Measurements from ENCODE around the gene PFN1.

PFN1 gene

GRCh38 chr17:4898927-4899326 lies 49.4 kb downstream of the PFN1 start:
- Histone ChIP-seq H3K27me3 (ENCODE audit: insufficient read depth, low read length) (no peaks in the 10 kb centered on the region), H3K27ac (ENCODE audit: low read depth, low read length, poor library complexity, severe bottlenecking) (no peak overlapping the region), H3K9ac (ENCODE audit: low read length) (no peak overlapping the region), H3K9me2 (ENCODE audit: low read depth, low read length) (no peaks in the 10 kb centered on the region), H3K9me3 (ENCODE audit: low read length) (no peaks in the 10 kb centered on the region), H3K79me2 (ENCODE audit: insufficient read depth, low read length) (no peaks in the 10 kb centered on the region), H3K4me1 (ENCODE audit: insufficient read depth, low read length, severe bottlenecking) (peaks cover 35% of the 10 kb centered on the region), H3K36me3 (ENCODE audit: insufficient read depth, low read length) (peaks cover 27% of the 10 kb centered on the region), H3K4me3 (ENCODE audit: low read depth, low read length, poor library complexity, severe bottlenecking) (peak overlapping the region; percentile 46), H3K4me2 (ENCODE audit: low read length) (peak overlapping the region; percentile 76), H2AFZ (ENCODE audit: low read length) (no peak overlapping the region), H4K20me1 (ENCODE audit: insufficient read depth, low read length) (no peaks in the 10 kb centered on the region), H3F3A (ENCODE audit: insufficient read depth, low read length) (no peaks in the 10 kb centered on the region)
- TF ChIP-seq CTCF (IDR thresholded peaks at IDR 0.05; ENCODE audit: low read length) (no peak), EZH2 (IDR thresholded peaks at IDR 0.05; ENCODE audit: borderline replicate concordance, low read length) (no peak)

GRCh38 chr17:4898351-4898750 lies 50.0 kb downstream of the PFN1 start:
- Histone ChIP-seq H3K4me2 (ENCODE audit: low read length) (no peak overlapping the region), H3K27ac (ENCODE audit: low read depth, low read length, poor library complexity, severe bottlenecking) (no peak overlapping the region), H3K9me2 (ENCODE audit: low read depth, low read length) (no peaks in the 10 kb centered on the region), H3K9me3 (ENCODE audit: low read length) (no peaks in the 10 kb centered on the region), H3K4me1 (ENCODE audit: insufficient read depth, low read length, severe bottlenecking) (peaks cover 32% of the 10 kb centered on the region), H3F3A (ENCODE audit: insufficient read depth, low read length) (no peaks in the 10 kb centered on the region), H3K27me3 (ENCODE audit: insufficient read depth, low read length) (no peaks in the 10 kb centered on the region), H4K20me1 (ENCODE audit: insufficient read depth, low read length) (no peaks in the 10 kb centered on the region), H3K9ac (ENCODE audit: low read length) (no peak overlapping the region), H3K4me3 (ENCODE audit: low read depth, low read length, poor library complexity, severe bottlenecking) (no peak overlapping the region), H2AFZ (ENCODE audit: low read length) (no peak overlapping the region), H3K36me3 (ENCODE audit: insufficient read depth, low read length) (peaks cover 30% of the 10 kb centered on the region), H3K79me2 (ENCODE audit: insufficient read depth, low read length) (no peaks in the 10 kb centered on the region)
- TF ChIP-seq CTCF (IDR thresholded peaks at IDR 0.05; ENCODE audit: low read length): no peak
- TF ChIP-seq EZH2 (IDR thresholded peaks at IDR 0.05; ENCODE audit: borderline replicate concordance, low read length): no peak

- TF ChIP-seq EZH2 (IDR thresholded peaks at IDR 0.05; ENCODE audit: borderline replicate concordance, low read length) (no peak), CTCF (IDR thresholded peaks at IDR 0.05; ENCODE audit: low read length) (no peak)
- Histone ChIP-seq H3K27ac (ENCODE audit: low read depth, low read length, poor library complexity, severe bottlenecking) (no peak overlapping the region), H3K4me2 (ENCODE audit: low read length) (no peak overlapping the region)
These were observed 50.5 kb downstream of the PFN1 start for GRCh38 chr17:4897785-4898184.

More at GRCh38 chr17:4897785-4898184, 50.5 kb downstream of the PFN1 start:
- Histone ChIP-seq H3K9ac (ENCODE audit: low read length) (no peak overlapping the region), H3K36me3 (ENCODE audit: insufficient read depth, low read length) (peaks cover 32% of the 10 kb centered on the region), H3K9me3 (ENCODE audit: low read length) (no peaks in the 10 kb centered on the region), H3K27me3 (ENCODE audit: insufficient read depth, low read length) (no peaks in the 10 kb centered on the region), H4K20me1 (ENCODE audit: insufficient read depth, low read length) (no peaks in the 10 kb centered on the region), H3F3A (ENCODE audit: insufficient read depth, low read length) (no peaks in the 10 kb centered on the region), H3K9me2 (ENCODE audit: low read depth, low read length) (no peaks in the 10 kb centered on the region), H3K79me2 (ENCODE audit: insufficient read depth, low read length) (no peaks in the 10 kb centered on the region), H3K4me3 (ENCODE audit: low read depth, low read length, poor library complexity, severe bottlenecking) (no peak overlapping the region), H2AFZ (ENCODE audit: low read length) (no peak overlapping the region), H3K4me1 (ENCODE audit: insufficient read depth, low read length, severe bottlenecking) (peaks cover 27% of the 10 kb centered on the region)

Data from OCI-LY1 (cell line).